ENCODE measurements around the gene SHB.

Gene SHB

DNA sequence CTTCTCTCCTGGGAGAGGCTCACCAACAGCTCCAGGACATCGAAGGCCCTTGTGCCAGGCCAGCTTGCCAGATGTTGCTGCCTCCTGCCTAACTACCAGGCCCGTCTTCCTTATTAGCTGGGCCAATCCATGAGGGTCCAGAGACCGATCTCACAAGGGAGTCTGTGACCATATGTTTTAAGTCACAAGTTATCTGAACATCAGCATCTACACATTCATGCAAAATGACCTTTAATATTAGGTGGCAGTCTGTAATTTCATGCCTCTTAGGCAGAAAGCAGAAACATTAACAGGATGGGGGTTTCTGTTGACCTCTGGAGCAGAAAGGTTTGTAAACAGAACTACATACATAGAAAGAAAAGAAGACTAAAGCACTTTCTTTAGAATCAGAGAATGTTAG is 90.0 kb downstream of the SHB start:
- Histone ChIP-seq H3K36me3 (ENCODE audit: control insufficient read depth, insufficient read depth, low read length) (peaks cover 6% of the 10 kb centered on the region; the same call in 1 of the 2 replicates), H3K4me3 (ENCODE audit: low read depth, low read length) (no peak overlapping the region), H3K27me3 (ENCODE audit: control insufficient read depth, insufficient read depth, low read length) (no peaks in the 10 kb centered on the region), H3K4me1 (ENCODE audit: control insufficient read depth, insufficient read depth, low read length) (peaks cover 9% of the 10 kb centered on the region), H3K9ac (ENCODE audit: low read length) (no peak overlapping the region), H3K27ac (ENCODE audit: low read depth, low read length) (no peak overlapping the region), H3K9me3 (ENCODE audit: control insufficient read depth, insufficient read depth, low read depth, low read length) (no peaks in the 10 kb centered on the region)

GRCh38 chr9:37978481-37978864 is 90.6 kb downstream of the SHB start:
- Histone ChIP-seq H3K36me3 (ENCODE audit: control insufficient read depth, insufficient read depth, low read length) (peaks cover 9% of the 10 kb centered on the region; the same call in 1 of the 2 replicates), H3K27ac (ENCODE audit: low read depth, low read length) (no peak overlapping the region), H3K27me3 (ENCODE audit: control insufficient read depth, insufficient read depth, low read length) (no peaks in the 10 kb centered on the region), H3K9me3 (ENCODE audit: control insufficient read depth, insufficient read depth, low read depth, low read length) (no peaks in the 10 kb centered on the region), H3K9ac (ENCODE audit: low read length) (no peak overlapping the region), H3K4me1 (ENCODE audit: control insufficient read depth, insufficient read depth, low read length) (peaks cover 9% of the 10 kb centered on the region), H3K4me3 (ENCODE audit: low read depth, low read length) (no peak overlapping the region)

DNA sequence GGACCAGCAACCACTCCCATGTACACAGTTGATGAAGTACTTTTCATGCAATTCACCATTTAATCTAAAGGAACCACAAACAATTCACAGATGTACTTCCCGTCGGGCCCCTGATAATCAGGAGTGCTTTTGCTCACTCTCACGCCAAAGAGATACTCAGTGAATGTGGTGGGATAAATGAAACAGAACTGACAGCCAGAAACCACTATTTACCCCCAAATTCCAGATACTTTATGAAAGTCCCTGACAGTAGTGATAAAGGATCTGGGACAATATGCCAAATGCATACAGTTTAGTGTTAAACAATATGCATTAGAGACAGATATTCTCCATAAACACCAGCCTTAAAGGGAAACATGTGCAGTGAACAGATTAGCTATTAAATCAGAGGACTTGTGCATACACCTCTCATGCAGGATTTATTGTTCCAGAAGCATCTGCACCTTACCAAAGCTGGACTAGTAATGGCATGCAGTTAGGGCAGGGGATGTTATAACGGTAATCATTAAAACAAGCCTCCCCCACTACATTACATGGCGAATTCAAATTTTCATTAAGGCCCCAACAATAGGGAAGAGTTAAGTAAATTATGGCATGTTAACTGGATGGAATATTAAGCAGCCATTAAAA is 91.1 kb downstream of the SHB start:
- no peaks in the 10 kb centered on the region for H3K9me3 ChIP-seq (ENCODE audit: control insufficient read depth, insufficient read depth, low read depth, low read length)
- no peak overlapping the region for H3K9ac ChIP-seq (ENCODE audit: low read length)
- H3K27ac ChIP-seq (ENCODE audit: low read depth, low read length), result no peak overlapping the region
- no peak overlapping the region for H3K4me3 ChIP-seq (ENCODE audit: low read depth, low read length)
- peaks cover 9% of the 10 kb centered on the region; the same call in 1 of the 2 replicates for H3K36me3 ChIP-seq (ENCODE audit: control insufficient read depth, insufficient read depth, low read length)
- no peaks in the 10 kb centered on the region for H3K27me3 ChIP-seq (ENCODE audit: control insufficient read depth, insufficient read depth, low read length)
- H3K4me1 ChIP-seq (ENCODE audit: control insufficient read depth, insufficient read depth, low read length), result peaks cover 9% of the 10 kb centered on the region

GRCh38 chr9:37976714-37977477 is 92.1 kb downstream of the SHB start:
- H3K27ac ChIP-seq (ENCODE audit: low read depth, low read length), result no peak overlapping the region
- no peaks in the 10 kb centered on the region for H3K9me3 ChIP-seq (ENCODE audit: control insufficient read depth, insufficient read depth, low read depth, low read length)
- H3K27me3 ChIP-seq (ENCODE audit: control insufficient read depth, insufficient read depth, low read length), result no peaks in the 10 kb centered on the region
- peaks cover 15% of the 10 kb centered on the region; the same call in 1 of the 2 replicates for H3K36me3 ChIP-seq (ENCODE audit: control insufficient read depth, insufficient read depth, low read length)
- H3K9ac ChIP-seq (ENCODE audit: low read length), result no peak overlapping the region
- H3K4me3 ChIP-seq (ENCODE audit: low read depth, low read length), result no peak overlapping the region
- peaks cover 9% of the 10 kb centered on the region for H3K4me1 ChIP-seq (ENCODE audit: control insufficient read depth, insufficient read depth, low read length)

GRCh38 chr9:37975639-37976038 is 93.4 kb downstream of the SHB start:
- no peaks in the 10 kb centered on the region for H3K9me3 ChIP-seq (ENCODE audit: control insufficient read depth, insufficient read depth, low read depth, low read length)
- H3K4me3 ChIP-seq (ENCODE audit: low read depth, low read length), result no peak overlapping the region
- no peak overlapping the region for H3K9ac ChIP-seq (ENCODE audit: low read length)
- no peak overlapping the region for H3K27ac ChIP-seq (ENCODE audit: low read depth, low read length)
- H3K36me3 ChIP-seq (ENCODE audit: control insufficient read depth, insufficient read depth, low read length), result peaks cover 15% of the 10 kb centered on the region; the same call in 1 of the 2 replicates
- no peaks in the 10 kb centered on the region for H3K27me3 ChIP-seq (ENCODE audit: control insufficient read depth, insufficient read depth, low read length)
- H3K4me1 ChIP-seq (ENCODE audit: control insufficient read depth, insufficient read depth, low read length), result peaks cover 9% of the 10 kb centered on the region

- H3K27me3 ChIP-seq (ENCODE audit: control insufficient read depth, insufficient read depth, low read length), result no peaks in the 10 kb centered on the region
Measured at GRCh38 chr9:37974506-37975173, 94.4 kb downstream of the SHB start.

DNA sequence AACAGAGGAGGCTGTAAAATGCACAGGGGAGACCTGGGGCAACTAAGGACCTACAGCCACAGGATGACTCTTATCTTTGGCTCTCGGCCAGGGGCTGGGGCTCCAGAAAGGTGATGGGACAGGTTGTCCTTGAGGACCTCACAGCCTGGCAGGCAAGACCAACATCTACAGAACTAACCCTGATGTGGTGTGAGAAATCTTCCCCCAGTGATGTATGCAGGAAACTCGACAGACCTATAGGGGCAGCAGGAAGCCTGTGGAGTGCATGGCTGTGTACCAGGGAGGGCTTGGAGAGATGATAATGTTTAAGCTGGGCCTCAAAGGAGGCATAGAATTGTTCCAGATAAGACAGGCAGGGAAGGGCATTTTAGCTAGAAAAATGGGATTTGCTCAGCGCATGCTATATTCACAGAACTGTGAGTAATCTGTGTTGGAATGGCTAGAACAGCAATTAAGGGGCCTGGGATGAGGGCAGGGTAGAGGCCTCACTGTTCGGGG is 96.6 kb downstream of the SHB start:
- H3K27me3 ChIP-seq (ENCODE audit: control insufficient read depth, insufficient read depth, low read length), result no peaks in the 10 kb centered on the region
- no peak overlapping the region for H3K9ac ChIP-seq (ENCODE audit: low read length)
- peaks cover 9% of the 10 kb centered on the region for H3K4me1 ChIP-seq (ENCODE audit: control insufficient read depth, insufficient read depth, low read length)
- no peak overlapping the region for H3K4me3 ChIP-seq (ENCODE audit: low read depth, low read length)
- no peak overlapping the region for H3K27ac ChIP-seq (ENCODE audit: low read depth, low read length)
- no peaks in the 10 kb centered on the region for H3K9me3 ChIP-seq (ENCODE audit: control insufficient read depth, insufficient read depth, low read depth, low read length)
- H3K36me3 ChIP-seq (ENCODE audit: control insufficient read depth, insufficient read depth, low read length), result peaks cover 21% of the 10 kb centered on the region; the same call in 1 of the 2 replicates

More at GRCh38 chr9:37974506-37975173, 94.4 kb downstream of the SHB start:
- H3K4me3 ChIP-seq (ENCODE audit: low read depth, low read length), result no peak overlapping the region
- peak overlapping the region; percentile 5 for H3K9ac ChIP-seq (ENCODE audit: low read length)
- no peaks in the 10 kb centered on the region for H3K9me3 ChIP-seq (ENCODE audit: control insufficient read depth, insufficient read depth, low read depth, low read length)
- no peak overlapping the region for H3K27ac ChIP-seq (ENCODE audit: low read depth, low read length)
- peaks cover 9% of the 10 kb centered on the region for H3K4me1 ChIP-seq (ENCODE audit: control insufficient read depth, insufficient read depth, low read length)
- H3K36me3 ChIP-seq (ENCODE audit: control insufficient read depth, insufficient read depth, low read length), result peaks cover 15% of the 10 kb centered on the region; the same call in 1 of the 2 replicates

DNA sequence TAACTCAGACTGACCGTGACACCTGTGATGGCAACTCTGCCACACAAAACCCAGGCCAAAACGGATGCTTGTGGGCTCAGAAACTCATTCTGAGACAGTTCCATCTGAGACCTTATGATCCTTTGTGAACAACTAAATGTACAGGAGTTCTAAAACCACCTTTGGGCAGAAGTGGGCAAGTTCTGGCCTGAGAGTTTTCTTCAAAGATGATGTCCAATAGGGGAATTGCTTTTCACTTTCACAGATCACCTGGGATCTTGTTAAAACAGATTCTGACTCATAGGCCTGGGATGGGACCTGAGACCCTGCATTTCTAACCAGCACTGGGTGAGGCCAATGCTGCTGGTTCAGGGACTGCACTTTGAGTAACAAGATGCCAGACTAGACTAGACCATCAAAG is 97.3 kb downstream of the SHB start:
- Histone ChIP-seq H3K4me3 (ENCODE audit: low read depth, low read length) (no peak overlapping the region), H3K9ac (ENCODE audit: low read length) (no peak overlapping the region), H3K27me3 (ENCODE audit: control insufficient read depth, insufficient read depth, low read length) (no peaks in the 10 kb centered on the region), H3K36me3 (ENCODE audit: control insufficient read depth, insufficient read depth, low read length) (peaks cover 21% of the 10 kb centered on the region; the same call in 1 of the 2 replicates), H3K27ac (ENCODE audit: low read depth, low read length) (no peak overlapping the region), H3K4me1 (ENCODE audit: control insufficient read depth, insufficient read depth, low read length) (peaks cover 9% of the 10 kb centered on the region), H3K9me3 (ENCODE audit: control insufficient read depth, insufficient read depth, low read depth, low read length) (no peaks in the 10 kb centered on the region)

DNA sequence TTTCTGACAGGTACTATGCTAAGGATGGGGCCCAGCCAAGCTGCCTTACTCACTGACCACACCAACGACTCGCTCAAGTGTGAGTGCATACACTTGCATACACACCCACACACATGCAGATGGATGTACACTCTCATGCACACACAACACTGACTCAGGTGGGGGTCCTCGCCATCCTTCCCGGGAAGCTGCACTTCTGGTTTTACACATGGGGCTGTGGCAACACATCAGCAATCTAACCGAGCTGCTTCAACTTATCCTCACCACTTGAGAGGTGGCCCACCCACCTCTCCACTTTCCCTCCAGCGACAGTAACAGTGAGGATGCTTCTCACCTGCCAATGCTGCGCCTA is 97.9 kb downstream of the SHB start:
- Histone ChIP-seq H3K9ac (ENCODE audit: low read length) (no peak overlapping the region), H3K9me3 (ENCODE audit: control insufficient read depth, insufficient read depth, low read depth, low read length) (no peaks in the 10 kb centered on the region), H3K4me3 (ENCODE audit: low read depth, low read length) (no peak overlapping the region), H3K36me3 (ENCODE audit: control insufficient read depth, insufficient read depth, low read length) (peaks cover 21% of the 10 kb centered on the region; the same call in 1 of the 2 replicates), H3K27ac (ENCODE audit: low read depth, low read length) (no peak overlapping the region), H3K27me3 (ENCODE audit: control insufficient read depth, insufficient read depth, low read length) (no peaks in the 10 kb centered on the region), H3K4me1 (ENCODE audit: control insufficient read depth, insufficient read depth, low read length) (peaks cover 9% of the 10 kb centered on the region)

- Histone ChIP-seq H3K9me3 (ENCODE audit: control insufficient read depth, insufficient read depth, low read depth, low read length) (no peaks in the 10 kb centered on the region), H3K4me1 (ENCODE audit: control insufficient read depth, insufficient read depth, low read length) (peaks cover 9% of the 10 kb centered on the region), H3K36me3 (ENCODE audit: control insufficient read depth, insufficient read depth, low read length) (peaks cover 21% of the 10 kb centered on the region; the same call in 1 of the 2 replicates), H3K9ac (ENCODE audit: low read length) (no peak overlapping the region), H3K27ac (ENCODE audit: low read depth, low read length) (no peak overlapping the region), H3K4me3 (ENCODE audit: low read depth, low read length) (no peak overlapping the region), H3K27me3 (ENCODE audit: control insufficient read depth, insufficient read depth, low read length) (no peaks in the 10 kb centered on the region)
Measured at GRCh38 chr9:37970301-37971107, 98.5 kb downstream of the SHB start.
